Thyroid gland (tissue), 4 donors: Measurements from ENCODE around the gene SERPINB1. TPM values are rescaled to one million over a fixed set of nuclear protein-coding genes. Genes with fewer than 3 reads are reported as not detected.
A peak's percentile ranks its signal among the peaks of the same experiment; 100 is the strongest.

ENCODE experiments used
- DNase-seq, 2 donors: peaks; one replicate each; pipeline ENCODE4 v3.0.0-alpha.2; 2019
- H3K27ac ChIP-seq, 3 donors: fragments of 200-600 bp; sonication (generic); 1 replicate in 2 of 3; 2 replicates in 1 of 3; pipeline ENCODE4 v1.5.1; 2016 to 2019; ENCODE audit warnings: mild to moderate bottlenecking in 1 of 3, moderate library complexity in 1 of 3
- H3K27me3 ChIP-seq: fragments of 200-600 bp; sonication (generic); one replicate; pipeline ENCODE4 v1.5.1; 2019
- H3K36me3 ChIP-seq, 2 donors: fragments of 200-600 bp; sonication (generic); one replicate each; pipeline ENCODE4 v1.5.1; 2016 to 2019
- H3K4me1 ChIP-seq, 2 donors: fragments of 200-600 bp; sonication (generic); one replicate each; pipeline ENCODE4 v1.5.1; 2017 to 2019
- H3K4me3 ChIP-seq, 3 donors: fragments of 200-600 bp; sonication (generic); replicated peaks in 1 of 3; 1 replicate in 2 of 3; 2 replicates in 1 of 3; pipeline ENCODE4 v1.5.1; 2016; ENCODE audit warnings: mild to moderate bottlenecking in 1 of 3
- H3K9me3 ChIP-seq: fragments of 200-600 bp; sonication (generic); one replicate; pipeline ENCODE4 v1.5.1; 2017
- CTCF ChIP-seq, 6 experiments: fragments of 200-600 bp in 3 of 6; fragments of 450-650 bp in 3 of 6; sonication (generic) in 3 of 6; IDR thresholded peaks; one replicate each; pipeline ENCODE4 v1.5.1; 2016 to 2019; ENCODE audit warnings: antibody characterized with exemption in 6 of 6, mild to moderate bottlenecking in 2 of 6, inconsistent platforms in 1 of 6, moderate library complexity in 1 of 6
- POLR2A ChIP-seq, 2 donors: fragments of 450-650 bp; IDR thresholded peaks; one replicate each; pipeline ENCODE4 v1.6.1; 2017; ENCODE audit warnings: antibody characterized with exemption in 2 of 2, mild to moderate bottlenecking in 2 of 2, moderate library complexity in 1 of 2
- WGBS, 2 donors: methylation state at CpG; one replicate each; pipeline ENCODE4 v1.1.5; 2017; 5-methylcytosine and 5-hydroxymethylcytosine counted together
- intact Hi-C: fragments of 100-400 bp; cut with DNase I; formaldehyde crosslinking; loops from one replicate; pipeline ENCODE4 v1.15.1; 2023
- total RNA-seq, 4 donors: library from RNA; depleted of rRNA; stranded (reverse); fragments of >200 nt; gene quantifications; one replicate each; pipeline ENCODE4 v1.2.3, GENCODE V29; 2016

The SERPINB1 gene
- total RNA-seq, 4 donors from 2014 or later = 36.2 to 52.8 (median 43.4) TPM

GRCh38 chr6:2871953-2872352 lies 30.3 kb upstream of the SERPINB1 start:
- H3K27me3 ChIP-seq = no peaks in the 10 kb centered on the region
- no peak overlapping the region for H3K27ac ChIP-seq
- peaks cover 10 to 27% of the 10 kb centered on the region in 2 donors for H3K4me1 ChIP-seq
- WGBS, 2 donors = 95 to 96% methylated on average over 2 of the region's 2 CpGs
- no peaks in the 10 kb centered on the region for H3K9me3 ChIP-seq
- H3K36me3 ChIP-seq = no peaks in the 10 kb centered on the region
- no peak overlapping the region for H3K4me3 ChIP-seq
- TF ChIP-seq CTCF (IDR thresholded peaks at IDR 0.05) (no peak), POLR2A (IDR thresholded peaks at IDR 0.05) (no peak)
- intact Hi-C loops = no loop called here
- DNase-seq = no peak

- H3K4me3 ChIP-seq = no peak overlapping the region
- no peak overlapping the region for H3K27ac ChIP-seq
- no peaks in the 10 kb centered on the region for H3K27me3 ChIP-seq
- DNase-seq = no peak
- TF ChIP-seq CTCF (IDR thresholded peaks at IDR 0.05) (no peak), POLR2A (IDR thresholded peaks at IDR 0.05) (no peak)
- WGBS, 2 donors = 91 to 93% methylated on average over 2 of the region's 2 CpGs
- H3K4me1 ChIP-seq = peaks cover 3 to 18% of the 10 kb centered on the region in 2 donors
- no peaks in the 10 kb centered on the region for H3K9me3 ChIP-seq
- no peaks in the 10 kb centered on the region for H3K36me3 ChIP-seq
- intact Hi-C loops = no loop called here
These were observed 29.4 kb upstream of the SERPINB1 start for GRCh38 chr6:2871102-2871501.

GRCh38 chr6:2870046-2870636 lies 28.5 kb upstream of the SERPINB1 start:
- Histone ChIP-seq H3K27me3 (no peaks in the 10 kb centered on the region), H3K27ac (peak overlapping the region; percentile 81 to 93 (median 88)), H3K9me3 (no peaks in the 10 kb centered on the region), H3K4me3 (no peak overlapping the region), H3K36me3 (no peaks in the 10 kb centered on the region), H3K4me1 (peaks cover 2 to 15% of the 10 kb centered on the region in 2 donors)
- TF ChIP-seq CTCF (IDR thresholded peaks at IDR 0.05) (no peak), POLR2A (IDR thresholded peaks at IDR 0.05) (no peak)
- 82 to 87% methylated on average over 17 to 21 of the region's 39 CpGs for WGBS, 2 donors
- intact Hi-C loops = no loop called here
- DNase-seq = no peak

DNA sequence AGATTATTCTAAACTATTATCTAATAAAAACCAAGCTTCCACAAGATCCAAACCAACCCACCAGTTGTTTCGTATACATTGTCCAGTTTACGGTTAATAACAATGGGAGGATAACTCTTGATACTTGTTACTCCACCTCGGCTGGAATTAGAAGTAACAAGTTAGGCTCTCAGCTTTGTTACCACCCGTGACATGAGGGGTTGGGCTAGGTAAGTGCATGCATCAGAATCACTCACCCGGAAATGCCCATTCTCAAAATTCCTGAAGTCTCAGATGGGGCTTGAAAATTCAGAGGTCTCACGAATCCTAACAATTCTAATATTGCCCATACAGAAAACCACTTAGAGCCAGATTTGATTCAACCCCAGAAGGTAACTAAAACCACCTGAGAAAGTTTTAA lies 27.0 kb upstream of the SERPINB1 start:
- WGBS, 2 donors = 36 to 38% methylated on average over 6 of the region's 6 CpGs
- TF ChIP-seq CTCF (IDR thresholded peaks at IDR 0.05) (no peak), POLR2A (IDR thresholded peaks at IDR 0.05) (peak in 1 of 2 donors; percentile 56)

GRCh38 chr6:2866171-2866846 lies 24.6 kb upstream of the SERPINB1 start:
- WGBS, 2 donors = 62 to 74% methylated on average over 8 of the region's 8 CpGs
- H3K27ac ChIP-seq = no peak overlapping the region

More for the DNA sequence above, 27.0 kb upstream of the SERPINB1 start:
- Histone ChIP-seq H3K27me3 (no peaks in the 10 kb centered on the region), H3K4me3 (no peak overlapping the region), H3K36me3 (no peaks in the 10 kb centered on the region), H3K9me3 (no peaks in the 10 kb centered on the region), H3K4me1 (peaks cover 0 to 9% of the 10 kb centered on the region in 2 donors), H3K27ac (peak overlapping the region; percentile 81 to 93 (median 88))
- intact Hi-C loops = no loop called here
- peak; percentile 73 for DNase-seq

More at GRCh38 chr6:2866171-2866846, 24.6 kb upstream of the SERPINB1 start:
- Histone ChIP-seq H3K4me1 (peaks cover 0 to 9% of the 10 kb centered on the region in 2 donors), H3K36me3 (no peaks in the 10 kb centered on the region), H3K27me3 (no peaks in the 10 kb centered on the region), H3K4me3 (no peak overlapping the region), H3K9me3 (no peaks in the 10 kb centered on the region)
- DNase-seq = no peak
- intact Hi-C loops = no loop called here
- TF ChIP-seq POLR2A (IDR thresholded peaks at IDR 0.05) = no peak
- no peak for TF ChIP-seq CTCF (IDR thresholded peaks at IDR 0.05)
